H1 (cell line): ENCODE measurements around the gene DHX29. TPM values are rescaled to one million over a fixed set of nuclear protein-coding genes. Genes with fewer than 3 reads are reported as not detected.

Experiments
- CTCF ChIA-PET: fragments of 300-600 bp; sonication (Branson Sonifier 250); formaldehyde crosslinking; loops from one replicate; lab custom pipeline; 2021; ENCODE audit not compliant: partially characterized antibody; lab: Charles Lee
- POLR2A ChIA-PET: fragments of 300-600 bp; sonication (Branson Sonifier 250); formaldehyde crosslinking; loops from one replicate; lab custom pipeline; 2021; ENCODE audit warnings: inconsistent platforms; ENCODE audit not compliant: partially characterized antibody; lab: Charles Lee
- DNase-seq, 2 experiments: peaks; one replicate each; pipeline versions ENCODE4 v3.0.0 to v3.0.0-alpha.2; 2010 to 2022; ENCODE audit warnings: low spot score in 2 of 2, low read depth in 1 of 2, mixed read lengths in 1 of 2
- FAIRE-seq: peaks from 2 replicates; lab custom pipeline; 2011; peaks lifted over from hg19 to GRCh38; lab: Jason Lieb, UNC
- H2AFZ ChIP-seq: 2 replicates; pipeline ENCODE4 v1.8.1; 2012; ENCODE audit warnings: low read length, inconsistent platforms
- H2AK5ac ChIP-seq: 2 replicates; pipeline ENCODE4 v1.6.1; 2013; ENCODE audit warnings: low read depth, low read length
- H2BK120ac ChIP-seq: replicated peaks from 2 replicates; pipeline ENCODE3; 2013; ENCODE audit warnings: low read depth, low read length, inconsistent platforms
- H2BK12ac ChIP-seq: 2 replicates; pipeline ENCODE4 v1.6.1; 2013; ENCODE audit warnings: low read depth, low read length
- H2BK15ac ChIP-seq: 2 replicates; pipeline ENCODE4 v1.6.1; 2013; ENCODE audit warnings: low read length
- H2BK20ac ChIP-seq: 2 replicates; pipeline ENCODE4 v1.6.1; 2013; ENCODE audit warnings: low read length
- H2BK5ac ChIP-seq: 2 replicates; pipeline ENCODE4 v1.6.1; 2013; ENCODE audit warnings: low read depth, low read length
- H3K14ac ChIP-seq: 2 replicates; pipeline ENCODE4 v1.6.1; 2013; ENCODE audit warnings: inconsistent platforms; ENCODE audit not compliant: insufficient read length
- H3K18ac ChIP-seq: 2 replicates; pipeline ENCODE4 v1.6.1; 2013; ENCODE audit warnings: low read length; ENCODE audit errors: extremely low read depth
- H3K23ac ChIP-seq: 2 replicates; pipeline ENCODE4 v1.6.1; 2013; ENCODE audit warnings: inconsistent platforms; ENCODE audit not compliant: insufficient read length
- H3K23me2 ChIP-seq: 2 replicates; pipeline ENCODE4 v1.6.1; 2013; ENCODE audit warnings: low read depth, low read length
- H3K27ac ChIP-seq: 2 replicates; pipeline ENCODE4 v1.6.1; 2011; ENCODE audit warnings: low read depth, low read length, inconsistent platforms
- H3K27me3 ChIP-seq, 4 experiments: replicated peaks in 1 of 4; 1 replicate in 1 of 4; 2 replicates in 3 of 4; pipeline versions ENCODE4 v1.6.1 to v1.8.1; 2011 to 2013; ENCODE audit warnings: low read length in 3 of 4, mild to moderate bottlenecking in 3 of 4, inconsistent platforms in 2 of 4, mixed read lengths in 2 of 4, moderate library complexity in 1 of 4; ENCODE audit not compliant: control insufficient read depth in 3 of 4, insufficient read depth in 3 of 4; ENCODE audit errors: extremely low read depth in 1 of 4
- H3K36me3 ChIP-seq, 4 experiments: 2 replicates each; pipeline versions ENCODE4 v1.6.1 to v1.8.1; 2011 to 2013; ENCODE audit warnings: mild to moderate bottlenecking in 4 of 4, low read length in 3 of 4, moderate library complexity in 2 of 4, control low read depth in 1 of 4, inconsistent platforms in 1 of 4; ENCODE audit not compliant: insufficient read depth in 4 of 4, control insufficient read depth in 2 of 4
- H3K4ac ChIP-seq: replicated peaks from 2 replicates; pipeline ENCODE3; 2013; ENCODE audit warnings: low read length, low read depth, mixed read lengths, inconsistent platforms; ENCODE audit not compliant: insufficient read length
- H3K4me1 ChIP-seq, 4 experiments: replicated peaks in 1 of 4; 1 replicate in 1 of 4; 2 replicates in 3 of 4; pipeline versions ENCODE4 v1.6.1 to v1.8.1; 2011 to 2013; ENCODE audit warnings: low read length in 3 of 4, inconsistent platforms in 2 of 4, mixed read lengths in 1 of 4; ENCODE audit not compliant: insufficient read depth in 4 of 4, control insufficient read depth in 3 of 4
- H3K4me2 ChIP-seq, 2 experiments: 2 replicates each; pipeline versions ENCODE4 v1.6.1 to v1.8.1; 2011 to 2013; ENCODE audit warnings: low read depth in 2 of 2, low read length in 2 of 2, control low read depth in 1 of 2, inconsistent platforms in 1 of 2, mild to moderate bottlenecking in 1 of 2; ENCODE audit not compliant: insufficient read depth in 1 of 2
- H3K4me3 ChIP-seq, 4 experiments: fragments of 200-600, 300-600 bp in 1 of 4; sonication (generic), shearing (Covaris generic), sonication (Bioruptor Twin) in 1 of 4; 2 replicates each; pipeline versions ENCODE4 v1.5.1 to v1.8.1; 2011 to 2016; ENCODE audit warnings: low read length in 4 of 4, low read depth in 3 of 4, control low read depth in 2 of 4, inconsistent platforms in 2 of 4, mild to moderate bottlenecking in 2 of 4, mixed read lengths in 1 of 4, moderate library complexity in 1 of 4; ENCODE audit not compliant: insufficient read depth in 2 of 4; ENCODE audit errors: extremely low read depth in 1 of 4
- H3K56ac ChIP-seq: replicated peaks from 2 replicates; pipeline ENCODE3; 2013; ENCODE audit warnings: low read depth, mild to moderate bottlenecking, mixed read lengths, low read length, inconsistent platforms; ENCODE audit not compliant: insufficient read length
- H3K79me1 ChIP-seq: 2 replicates; pipeline ENCODE4 v1.6.1; 2013; ENCODE audit warnings: low read depth, low read length, control low read depth
- H3K79me2 ChIP-seq, 2 experiments: 2 replicates each; pipeline versions ENCODE4 v1.6.1 to v1.8.1; 2012 to 2013; ENCODE audit warnings: low read length in 2 of 2, mild to moderate bottlenecking in 2 of 2, inconsistent platforms in 1 of 2; ENCODE audit not compliant: insufficient read depth in 2 of 2, control insufficient read depth in 1 of 2
- H3K9ac ChIP-seq, 4 experiments: replicated peaks in 1 of 4; 1 replicate in 1 of 4; 2 replicates in 3 of 4; pipeline versions ENCODE4 v1.6.1 to v1.8.1; 2011 to 2013; ENCODE audit warnings: low read depth in 3 of 4, low read length in 3 of 4, control low read depth in 2 of 4, mild to moderate bottlenecking in 2 of 4, moderate library complexity in 2 of 4, inconsistent platforms in 1 of 4; ENCODE audit errors: extremely low read depth in 1 of 4
- H3K9me3 ChIP-seq, 2 experiments: 2 replicates each; pipeline versions ENCODE4 v1.6.1 to v1.8.1; 2012 to 2013; ENCODE audit warnings: mild to moderate bottlenecking in 2 of 2, moderate library complexity in 2 of 2, control low read depth in 1 of 2, inconsistent platforms in 1 of 2, low read depth in 1 of 2, low read length in 1 of 2, mixed read lengths in 1 of 2; ENCODE audit not compliant: insufficient read depth in 2 of 2
- H4K20me1 ChIP-seq, 2 experiments: replicated peaks in 1 of 2; 2 replicates each; pipeline versions ENCODE3 to v1.8.1; 2011 to 2013; ENCODE audit warnings: inconsistent platforms in 2 of 2, low read length in 2 of 2, mild to moderate bottlenecking in 1 of 2; ENCODE audit not compliant: insufficient read depth in 2 of 2, control insufficient read depth in 1 of 2
- H4K5ac ChIP-seq: 2 replicates; pipeline ENCODE4 v1.6.1; 2013; ENCODE audit warnings: low read length, low read depth, mixed read lengths, inconsistent platforms; ENCODE audit not compliant: insufficient read length
- H4K8ac ChIP-seq: 2 replicates; pipeline ENCODE4 v1.8.0; 2013; ENCODE audit warnings: mild to moderate bottlenecking, moderate library complexity, low read length, inconsistent platforms; ENCODE audit not compliant: insufficient read depth; ENCODE audit errors: extremely low read depth
- H4K91ac ChIP-seq: replicated peaks from 2 replicates; pipeline ENCODE3; 2013; ENCODE audit warnings: low read length, mixed read lengths, inconsistent platforms; ENCODE audit not compliant: insufficient read length
- CHD2 ChIP-seq: IDR thresholded peaks from 2 replicates; pipeline ENCODE4 v1.6.1; 2012; ENCODE audit warnings: low read length, improper control_type of control experiment
- GABPA ChIP-seq: IDR thresholded peaks from 2 replicates; pipeline ENCODE4 v1.6.1; 2011; ENCODE audit warnings: mild to moderate bottlenecking, low read length, moderate library complexity, borderline replicate concordance; ENCODE audit not compliant: insufficient read depth
- NANOG ChIP-seq: IDR thresholded peaks from 2 replicates; pipeline ENCODE4 v1.6.1; 2011; ENCODE audit warnings: low read length, low read depth, mild to moderate bottlenecking, inconsistent platforms; ENCODE audit not compliant: insufficient read depth, poor library complexity, severe bottlenecking
- RBBP5 ChIP-seq: IDR thresholded peaks from 2 replicates; pipeline ENCODE4 v1.7.1; 2012; ENCODE audit warnings: low read depth, mild to moderate bottlenecking, inconsistent platforms, low read length, moderate library complexity, borderline replicate concordance
- SAP30 ChIP-seq: fragments of 300-600 bp; sonication (generic); IDR thresholded peaks from 2 replicates; pipeline ENCODE4 v1.7.1; 2012; ENCODE audit warnings: low read length, moderate library complexity, mild to moderate bottlenecking, inconsistent platforms; ENCODE audit not compliant: insufficient read depth, insufficient replicate concordance
- SIX5 ChIP-seq: IDR thresholded peaks from 2 replicates; pipeline ENCODE4 v1.6.1; 2011; ENCODE audit warnings: mild to moderate bottlenecking, low read depth, low read length
- SRF ChIP-seq: IDR thresholded peaks from 2 replicates; pipeline ENCODE4 v1.6.1; 2011; ENCODE audit warnings: mild to moderate bottlenecking, low read depth, low read length, moderate library complexity
- TBP ChIP-seq: IDR thresholded peaks from 2 replicates; pipeline ENCODE4 v1.6.1; 2011; ENCODE audit warnings: low read depth, low read length, improper control_type of control experiment
- TCF12 ChIP-seq: IDR thresholded peaks from 2 replicates; pipeline ENCODE4 v1.6.1; 2011; ENCODE audit warnings: low read depth, mild to moderate bottlenecking, low read length
- USF2 ChIP-seq: IDR thresholded peaks from 2 replicates; pipeline ENCODE4 v1.6.1; 2011; ENCODE audit warnings: low read length, improper control_type of control experiment
- WGBS, 2 experiments: shearing (Covaris generic) in 1 of 2; methylation state at CpG; one replicate each; pipeline versions ENCODE4 v1.1.6 to v1.1.7; 2013 to 2015; ENCODE audit warnings: low lambda C conversion rate in 2 of 2, mixed read lengths in 2 of 2, inconsistent platforms in 1 of 2, low coverage in 1 of 2, missing lambda C conversion rate in 1 of 2; ENCODE audit not compliant: insufficient replicate concordance in 2 of 2, insufficient coverage in 1 of 2, insufficient read length in 1 of 2; ENCODE audit errors: extremely low coverage in 1 of 2, missing lambda C conversion rate in 1 of 2; 5-methylcytosine and 5-hydroxymethylcytosine counted together
- polyA plus RNA-seq, 7 experiments: library from polyadenylated mRNA; depleted of rRNA in 3 of 7; stranded (reverse) in 5 of 7; unstranded in 2 of 7; fragments of >200 nt in 5 of 7; fragments of 200-250 nt in 2 of 7; gene quantifications; 1 replicate in 5 of 7; 2 replicates in 1 of 7; 4 replicates in 1 of 7; pipeline versions ENCODE4 v1.2.1 to v1.2.3, GENCODE V29; 2011 to 2013; ENCODE audit warnings: missing spikeins in 2 of 7, mixed read lengths in 2 of 7
- total RNA-seq: library from RNA; stranded (reverse); fragmentation: NEBNext Ultra II Directional; extraction: Animal tissue kit (Norgen Biotek cat#: 25700); gene quantifications from 2 replicates; pipeline ENCODE4 v1.2.1, GENCODE V29; 2021

The DHX29 gene
- total and polyA plus RNA-seq, 2 of the 8 experiments (the other 6 are each of a cell fraction or from before 2014, with no cell fraction given) = 3.4 to 32.1 TPM

GRCh38 chr5:55241746-55242145, 65.7 kb downstream of the DHX29 start:
- H4K20me1 ChIP-seq = no peaks in the 10 kb centered on the region
- no peak overlapping the region for H3K18ac ChIP-seq
- H2AFZ ChIP-seq = no peak overlapping the region
- no peak overlapping the region for H3K9ac ChIP-seq
- no peak overlapping the region for H2BK20ac ChIP-seq
- no peak for TF ChIP-seq TBP
- no peak for TF ChIP-seq CHD2
- TF ChIP-seq RBBP5 = no peak
- TF ChIP-seq SRF = no peak
- no peak for TF ChIP-seq GABPA
- no peak for TF ChIP-seq USF2
- TF ChIP-seq SIX5 = no peak
- no peak for TF ChIP-seq TCF12
- no peak for TF ChIP-seq NANOG
- no peak for TF ChIP-seq SAP30
- no peak overlapping the region for H3K4ac ChIP-seq
- no peaks in the 10 kb centered on the region for H3K9me3 ChIP-seq
- H3K56ac ChIP-seq = no peak overlapping the region
- CTCF ChIA-PET = interaction anchor here (1.2 kb wide), 1 partner anchor 16 kb away, joined by 3 read pairs; no protein-coding TSS in a partner anchor
- H3K27ac ChIP-seq = no peak overlapping the region
- FAIRE-seq (no peak), DNase-seq (no peak)
- H2BK12ac ChIP-seq = no peak overlapping the region
- H3K4me3 ChIP-seq = no peak overlapping the region
- POLR2A ChIA-PET = no interaction called here
- H2AK5ac ChIP-seq = no peak overlapping the region
- H4K91ac ChIP-seq = no peak overlapping the region
- no peaks in the 10 kb centered on the region for H3K79me1 ChIP-seq
- no peak overlapping the region for H3K4me2 ChIP-seq
- peaks cover 0 to 7% (median 4%) of the 10 kb centered on the region in 4 experiments; a peak in 5 of 7 replicates for H3K27me3 ChIP-seq
- H3K23me2 ChIP-seq = no peaks in the 10 kb centered on the region
- H2BK15ac ChIP-seq = no peak overlapping the region
- no peak overlapping the region for H4K8ac ChIP-seq
- H3K14ac ChIP-seq = no peak overlapping the region
- H2BK120ac ChIP-seq = no peak overlapping the region
- H3K36me3 ChIP-seq = no peaks in the 10 kb centered on the region
- WGBS, 2 experiments = 76% methylated on average over 4 of the region's 4 CpGs; no CpG with 5 or more reads in 1 of the 2 experiments
- H4K5ac ChIP-seq = no peak overlapping the region
- H3K4me1 ChIP-seq = no peaks in the 10 kb centered on the region
- no peak overlapping the region for H3K23ac ChIP-seq
- H2BK5ac ChIP-seq = no peak overlapping the region
- no peaks in the 10 kb centered on the region for H3K79me2 ChIP-seq
